IPS DF 6.9 (cell line): ENCODE data around the gene BACE2.

Experiments
- DNase-seq: peaks from one replicate; pipeline ENCODE4 v3.0.0-alpha.2; 2013; ENCODE audit warnings: low read depth, low spot score
- H3K27ac ChIP-seq: one replicate; pipeline ENCODE4 v1.5.1; 2013; ENCODE audit warnings: low read length, control low read depth
- H3K27me3 ChIP-seq: 2 replicates; pipeline ENCODE4 v1.6.1; 2013; ENCODE audit warnings: mild to moderate bottlenecking, low read length; ENCODE audit not compliant: control insufficient read depth, insufficient read depth
- H3K36me3 ChIP-seq: 2 replicates; pipeline ENCODE4 v1.6.1; 2013; ENCODE audit warnings: low read length; ENCODE audit not compliant: control insufficient read depth, insufficient read depth
- H3K4me1 ChIP-seq: 2 replicates; pipeline ENCODE4 v1.6.1; 2013; ENCODE audit warnings: low read length; ENCODE audit not compliant: control insufficient read depth, insufficient read depth
- H3K4me3 ChIP-seq: 2 replicates; pipeline ENCODE4 v1.5.1; 2013; ENCODE audit warnings: mild to moderate bottlenecking, low read length
- H3K9me3 ChIP-seq: 2 replicates; pipeline ENCODE4 v1.6.1; 2013; ENCODE audit warnings: low read length, inconsistent platforms; ENCODE audit not compliant: control insufficient read depth, insufficient read depth
- WGBS: extraction: QIAGEN DNeasy Blood & Tissue Kit; methylation state at CpG from one replicate; pipeline ENCODE4 v1.1.7; 2013; ENCODE audit warnings: mixed read lengths, missing lambda C conversion rate; ENCODE audit not compliant: insufficient read length, insufficient coverage; 5-methylcytosine and 5-hydroxymethylcytosine counted together

Gene BACE2

GRCh38 chr21:41317458-41317857 lies 149.5 kb downstream of the BACE2 start:
- Histone ChIP-seq H3K4me1 (peaks cover 1% of the 10 kb centered on the region; the same call in 1 of the 2 replicates), H3K4me3 (no peak overlapping the region; the same call in 1 of the 2 replicates), H3K36me3 (no peaks in the 10 kb centered on the region), H3K9me3 (no peaks in the 10 kb centered on the region), H3K27me3 (0 out of 2 replicates have a peak, but pooled peaks cover 2% of the 10 kb centered on the region), H3K27ac (no peak overlapping the region)
- WGBS: no CpG with 5 or more reads among the region's 10 CpGs
- DNase-seq: no peak

DNA sequence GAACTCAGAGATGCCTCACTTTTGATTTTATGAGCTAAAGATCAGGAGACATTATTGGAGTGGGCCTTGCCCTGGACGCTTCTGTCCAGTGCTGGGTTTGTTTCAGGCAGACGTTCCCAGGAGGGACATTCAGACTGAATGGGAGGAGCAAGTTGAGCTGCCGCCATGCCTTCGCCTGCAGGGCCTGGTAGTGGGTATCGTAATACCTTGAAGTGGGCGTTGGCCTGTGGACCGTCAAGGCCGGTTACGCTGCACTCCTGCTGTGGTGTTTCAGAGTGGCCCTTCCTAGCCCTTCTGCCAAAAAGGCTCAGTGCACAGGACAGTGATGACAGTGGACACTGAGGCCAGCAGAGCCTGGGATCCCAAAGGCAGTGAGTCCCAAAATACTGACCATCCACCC lies 150.3 kb downstream of the BACE2 start:
- no CpG with 5 or more reads among the region's 9 CpGs for WGBS
- H3K36me3 ChIP-seq: no peaks in the 10 kb centered on the region

DNA sequence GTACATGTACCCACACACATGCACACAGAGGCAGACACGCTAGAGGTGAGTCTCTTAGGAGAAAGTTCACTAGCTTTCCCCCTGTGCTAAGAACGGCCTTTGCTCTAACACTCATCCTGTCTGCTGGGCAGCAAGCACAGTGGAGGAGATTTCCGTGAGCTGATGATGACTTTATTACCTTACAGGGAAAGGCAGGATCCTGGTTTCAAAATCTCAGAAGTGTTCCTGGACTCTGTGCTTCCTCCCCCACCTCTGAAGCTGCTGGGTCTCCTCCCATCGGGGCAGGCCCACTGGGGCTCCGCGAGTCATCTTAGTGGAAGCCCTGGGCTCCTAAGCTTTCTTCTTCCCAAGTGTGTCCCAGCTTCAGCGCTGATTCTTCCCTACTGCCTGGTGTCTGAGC lies 151.3 kb downstream of the BACE2 start:
- Histone ChIP-seq H3K4me3 (no peak overlapping the region), H3K27ac (no peak overlapping the region), H3K36me3 (no peaks in the 10 kb centered on the region), H3K27me3 (0 out of 2 replicates have a peak, but pooled peaks cover 2% of the 10 kb centered on the region), H3K4me1 (peaks cover 1% of the 10 kb centered on the region; the same call in 1 of the 2 replicates), H3K9me3 (no peaks in the 10 kb centered on the region)
- no peak for DNase-seq
- no CpG with 5 or more reads among the region's 7 CpGs for WGBS

More for the DNA sequence above, 150.3 kb downstream of the BACE2 start:
- Histone ChIP-seq H3K27ac (no peak overlapping the region), H3K4me3 (no peak overlapping the region), H3K27me3 (0 out of 2 replicates have a peak, but pooled peaks cover 2% of the 10 kb centered on the region), H3K9me3 (no peaks in the 10 kb centered on the region), H3K4me1 (peaks cover 1% of the 10 kb centered on the region; the same call in 1 of the 2 replicates)
- DNase-seq: no peak

- no peak overlapping the region for H3K4me3 ChIP-seq
Observed at GRCh38 chr21:41321211-41321907, 153.4 kb downstream of the BACE2 start.

GRCh38 chr21:41321908-41322495 lies 154.0 kb downstream of the BACE2 start:
- no peak overlapping the region for H3K4me3 ChIP-seq
- no peaks in the 10 kb centered on the region for H3K27me3 ChIP-seq
- peaks cover 1% of the 10 kb centered on the region; the same call in 1 of the 2 replicates for H3K4me1 ChIP-seq
- no peaks in the 10 kb centered on the region for H3K9me3 ChIP-seq
- no peak for DNase-seq
- no peak overlapping the region for H3K27ac ChIP-seq
- WGBS: no CpG with 5 or more reads among the region's 7 CpGs
- H3K36me3 ChIP-seq: no peaks in the 10 kb centered on the region

More at GRCh38 chr21:41321211-41321907, 153.4 kb downstream of the BACE2 start:
- Histone ChIP-seq H3K27me3 (no peaks in the 10 kb centered on the region), H3K27ac (no peak overlapping the region), H3K36me3 (no peaks in the 10 kb centered on the region), H3K9me3 (no peaks in the 10 kb centered on the region), H3K4me1 (peaks cover 1% of the 10 kb centered on the region; the same call in 1 of the 2 replicates)
- no CpG with 5 or more reads among the region's 20 CpGs for WGBS
- DNase-seq: no peak

GRCh38 chr21:41322496-41323382 lies 154.8 kb downstream of the BACE2 start:
- no peaks in the 10 kb centered on the region for H3K27me3 ChIP-seq
- H3K27ac ChIP-seq: no peak overlapping the region
- no peaks in the 10 kb centered on the region for H3K36me3 ChIP-seq
- no peak overlapping the region for H3K4me3 ChIP-seq
- DNase-seq: no peak
- WGBS: no CpG with 5 or more reads among the region's 23 CpGs
- H3K9me3 ChIP-seq: no peaks in the 10 kb centered on the region
- H3K4me1 ChIP-seq: peaks cover 1% of the 10 kb centered on the region; the same call in 1 of the 2 replicates

DNA sequence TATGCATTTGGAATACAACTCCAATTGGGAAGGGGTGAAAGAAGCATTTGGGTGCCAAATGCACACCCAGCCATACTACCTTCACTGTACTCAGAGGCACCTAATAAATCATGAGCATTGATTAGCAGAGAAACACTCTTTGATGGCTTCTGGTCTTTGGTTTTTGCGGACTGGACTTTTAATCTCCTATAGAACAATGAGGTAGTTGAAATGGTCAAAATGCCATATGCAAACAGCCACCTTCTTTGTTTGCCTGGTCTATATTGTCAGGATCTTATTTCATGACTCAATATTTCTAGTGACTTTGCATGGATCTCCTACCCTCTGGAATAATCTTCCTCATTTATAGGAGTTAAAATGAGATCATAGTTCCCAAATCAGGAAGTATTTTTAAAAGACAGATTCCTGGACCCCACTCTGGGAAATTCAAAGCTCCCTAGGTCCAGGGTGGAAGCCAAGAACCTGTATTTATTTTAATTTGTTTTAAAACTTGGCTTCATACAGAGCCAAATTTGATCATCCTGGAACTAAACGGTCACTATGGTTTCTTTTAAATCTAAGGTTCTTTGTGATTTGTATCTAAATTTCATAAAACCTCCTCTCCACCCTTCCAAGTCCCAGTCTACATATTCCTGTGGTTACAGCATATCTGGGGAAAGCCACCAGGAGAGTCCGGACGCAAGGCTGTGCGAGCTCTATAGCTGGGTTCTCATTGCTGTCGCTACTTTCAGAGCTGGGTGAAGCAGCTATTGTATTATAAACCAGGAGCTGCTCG lies 157.4 kb downstream of the BACE2 start:
- Histone ChIP-seq H3K4me1 (0 out of 2 replicates have a peak, but pooled peaks cover 1% of the 10 kb centered on the region), H3K27me3 (no peaks in the 10 kb centered on the region), H3K9me3 (no peaks in the 10 kb centered on the region), H3K4me3 (no peak overlapping the region), H3K27ac (no peak overlapping the region), H3K36me3 (no peaks in the 10 kb centered on the region)
- no peak for DNase-seq
- WGBS: no CpG with 5 or more reads among the region's 7 CpGs

GRCh38 chr21:41326414-41327080 lies 158.6 kb downstream of the BACE2 start:
- Histone ChIP-seq H3K27me3 (no peaks in the 10 kb centered on the region), H3K4me3 (no peak overlapping the region), H3K27ac (no peak overlapping the region), H3K36me3 (no peaks in the 10 kb centered on the region), H3K4me1 (0 out of 2 replicates have a peak, but pooled peaks cover 1% of the 10 kb centered on the region), H3K9me3 (no peaks in the 10 kb centered on the region)
- no peak for DNase-seq
- no CpG with 5 or more reads among the region's 13 CpGs for WGBS

DNA sequence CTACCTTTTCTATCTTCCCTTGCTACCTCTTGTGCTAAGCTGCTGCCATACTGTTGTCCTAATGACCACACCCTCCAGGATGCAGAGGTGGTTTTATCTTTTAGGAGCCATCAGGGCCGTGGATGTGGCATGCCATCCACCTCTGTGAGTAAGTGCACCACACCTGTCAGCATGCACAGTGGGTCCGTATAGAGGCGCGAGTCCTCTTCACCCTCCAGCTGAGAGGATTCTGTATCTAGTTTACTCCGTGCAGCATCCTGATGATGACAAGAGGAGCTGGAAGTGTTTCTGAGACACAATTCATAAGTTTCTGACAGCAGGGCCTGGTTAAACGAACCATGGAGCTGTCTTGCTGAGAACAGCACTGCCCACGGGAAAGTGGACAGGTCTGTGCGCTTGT lies 159.8 kb downstream of the BACE2 start:
- no peak overlapping the region for H3K27ac ChIP-seq
- WGBS: no CpG with 5 or more reads among the region's 8 CpGs
- H3K4me1 ChIP-seq: peaks cover 1% of the 10 kb centered on the region; the same call in 1 of the 2 replicates
- no peaks in the 10 kb centered on the region for H3K36me3 ChIP-seq
- no peaks in the 10 kb centered on the region for H3K9me3 ChIP-seq
- no peak overlapping the region for H3K4me3 ChIP-seq
- H3K27me3 ChIP-seq: no peaks in the 10 kb centered on the region
- no peak for DNase-seq
